ENCODE measurements around the gene LYSMD2. TPM values are rescaled to one million over a fixed set of nuclear protein-coding genes. Genes with fewer than 3 reads are reported as not detected.

The LYSMD2 gene
- polyA plus RNA-seq, 1 of the 3 experiments (the other 2 are of a cell fraction), result 10.3 TPM

DNA sequence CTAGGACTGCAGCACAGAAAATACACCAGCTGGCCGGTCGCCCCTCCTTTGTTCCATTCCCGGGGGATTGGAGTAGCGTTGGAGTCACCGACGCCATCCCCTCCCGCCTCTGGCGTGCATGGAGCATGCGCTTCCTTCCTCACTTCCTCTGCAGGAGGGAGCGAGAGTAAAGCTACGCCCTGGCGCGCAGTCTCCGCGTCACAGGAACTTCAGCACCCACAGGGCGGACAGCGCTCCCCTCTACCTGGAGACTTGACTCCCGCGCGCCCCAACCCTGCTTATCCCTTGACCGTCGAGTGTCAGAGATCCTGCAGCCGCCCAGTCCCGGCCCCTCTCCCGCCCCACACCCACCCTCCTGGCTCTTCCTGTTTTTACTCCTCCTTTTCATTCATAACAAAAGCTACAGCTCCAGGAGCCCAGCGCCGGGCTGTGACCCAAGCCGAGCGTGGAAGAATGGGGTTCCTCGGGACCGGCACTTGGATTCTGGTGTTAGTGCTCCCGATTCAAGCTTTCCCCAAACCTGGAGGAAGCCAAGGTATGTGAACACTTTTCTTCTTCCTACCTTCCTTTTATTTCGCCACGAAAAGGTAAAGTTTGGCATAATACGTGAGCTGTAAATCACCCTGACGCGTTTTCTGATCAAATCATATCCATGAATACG is 56.0 kb downstream of the LYSMD2 start, which contains the start of gene SCG3:
Gene SCG3, plus strand, starts transcription at position 201 of the 661 bp plus-strand sequence. Its CDS starts 253 bp downstream, at position 454.
- peak within 1 kb of the TSS; percentile 73 for H3K4me2 ChIP-seq
- no peak within 1 kb of the TSS for H3K9ac ChIP-seq
- peak within 1 kb of the TSS; percentile 83 for H2AFZ ChIP-seq (ENCODE audit: low read depth)
- 11% methylated on average over 29 of the region's 38 CpGs for WGBS (ENCODE audit: low lambda C conversion rate)
- peak within 1 kb of the TSS in 1 of 2 experiments; percentile 64; a peak in 2 of 4 replicates for H3K27ac ChIP-seq (ENCODE audit: low read depth in 2 of 2, low read length in 1 of 2)
- H3K4me3 ChIP-seq (ENCODE audit: low read depth in 2 of 2, low read length in 1 of 2), result peak within 1 kb of the TSS; percentile 31 to 48; a peak in 3 of 4 replicates
- ChIA-PET POLR2A (interaction anchor here (0.8 to 1.6 kb wide), 11 partner anchors 10 to 95 kb away, joined by 3 to 5 read pairs (median 4); partner anchors contain the start of genes DMXL2 and LYSMD2), CTCF (interaction anchor here (1.0 to 5.0 kb wide), 10 partner anchors 9 to 95 kb away, joined by 3 to 44 read pairs (median 4); no protein-coding TSS in a partner anchor)
- no peaks in the 10 kb centered on the region for H3K9me3 ChIP-seq
- peaks cover 0 to 5% of the 10 kb centered on the region in 2 experiments; a peak in 2 of 4 replicates for H3K4me1 ChIP-seq (ENCODE audit: control insufficient read depth in 1 of 2, insufficient read depth in 2 of 2, low read depth in 1 of 2, low read length in 1 of 2)
- H4K20me1 ChIP-seq (ENCODE audit: insufficient read depth), result no peaks in the 10 kb centered on the region
- H3K9me2 ChIP-seq, result no peaks in the 10 kb centered on the region
- H3K79me2 ChIP-seq (ENCODE audit: insufficient read depth), result no peaks in the 10 kb centered on the region
- H3F3A ChIP-seq (replicated peaks; ENCODE audit: insufficient read depth), result no peaks in the 10 kb centered on the region
- DNase-seq, result peak; percentile 80
- H3K27me3 ChIP-seq (ENCODE audit: insufficient read depth), result no peaks in the 10 kb centered on the region; the same call in 1 of the 2 replicates
- peaks cover 0 to 6% of the 10 kb centered on the region in 2 experiments for H3K36me3 ChIP-seq (replicated peaks in 1 of 2; ENCODE audit: control insufficient read depth in 1 of 2, insufficient read depth in 2 of 2, low read length in 1 of 2)
- TF ChIP-seq, protein P1, sequence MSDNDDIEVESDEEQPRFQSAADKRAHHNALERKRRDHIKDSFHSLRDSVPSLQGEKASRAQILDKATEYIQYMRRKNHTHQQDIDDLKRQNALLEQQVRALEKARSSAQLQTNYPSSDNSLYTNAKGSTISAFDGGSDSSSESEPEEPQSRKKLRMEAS (IDR thresholded peaks at IDR 0.05; ENCODE audit: low read depth), result no peak; the same call in 1 of the 2 replicates
- no peak for TF ChIP-seq GATA2 (CRISPR knock-in tag; IDR thresholded peaks at IDR 0.05)
- TF ChIP-seq ELF1 (IDR thresholded peaks at IDR 0.05), result no peak
- no peak for TF ChIP-seq FOSL2 (IDR thresholded peaks at IDR 0.05; ENCODE audit: borderline replicate concordance, low read depth)
- no peak for TF ChIP-seq RFX5 (IDR thresholded peaks at IDR 0.05; ENCODE audit: low read length)
- TF ChIP-seq, protein P2, sequence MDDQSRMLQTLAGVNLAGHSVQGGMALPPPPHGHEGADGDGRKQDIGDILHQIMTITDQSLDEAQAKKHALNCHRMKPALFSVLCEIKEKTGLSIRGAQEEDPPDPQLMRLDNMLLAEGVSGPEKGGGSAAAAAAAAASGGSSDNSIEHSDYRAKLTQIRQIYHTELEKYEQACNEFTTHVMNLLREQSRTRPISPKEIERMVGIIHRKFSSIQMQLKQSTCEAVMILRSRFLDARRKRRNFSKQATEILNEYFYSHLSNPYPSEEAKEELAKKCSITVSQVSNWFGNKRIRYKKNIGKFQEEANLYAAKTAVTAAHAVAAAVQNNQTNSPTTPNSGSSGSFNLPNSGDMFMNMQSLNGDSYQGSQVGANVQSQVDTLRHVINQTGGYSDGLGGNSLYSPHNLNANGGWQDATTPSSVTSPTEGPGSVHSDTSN (IDR thresholded peaks at IDR 0.05), result no peak
- TF ChIP-seq CHD2 (IDR thresholded peaks at IDR 0.05; ENCODE audit: low read length, partially characterized antibody), result peak; percentile 53
- TF ChIP-seq MXI1 (IDR thresholded peaks at IDR 0.05; ENCODE audit: low read depth, low read length), result peak; percentile 75; the same call in 1 of the 2 replicates
- no peak for TF ChIP-seq YY1 (IDR thresholded peaks at IDR 0.05; ENCODE audit: low read depth)
- no peak for TF ChIP-seq USF2 (IDR thresholded peaks at IDR 0.05; ENCODE audit: borderline replicate concordance, low read depth, low read length)
- no peak for TF ChIP-seq EP300 (IDR thresholded peaks at IDR 0.05; ENCODE audit: borderline replicate concordance in 1 of 2, low read depth in 1 of 2, low read length in 1 of 2)
- no peak for TF ChIP-seq IRF3 (IDR thresholded peaks at IDR 0.05; ENCODE audit: low read depth, low read length)
- TF ChIP-seq POLR2AphosphoS5 (IDR thresholded peaks at IDR 0.05; ENCODE audit: low read depth, low read length), result no peak
- 0 out of 2 replicates have a peak, but pooled peaks have one; percentile 12 for TF ChIP-seq GABPA (IDR thresholded peaks at IDR 0.05; ENCODE audit: low read depth)
- TF ChIP-seq NRF1 (IDR thresholded peaks at IDR 0.05; ENCODE audit: low read depth, low read length), result peak; percentile 73
- TF ChIP-seq SIN3A (IDR thresholded peaks at IDR 0.05; ENCODE audit: borderline replicate concordance, low read depth, low read length), result 0 out of 2 replicates have a peak, but pooled peaks have one; percentile 50
- TF ChIP-seq TEAD4 (IDR thresholded peaks at IDR 0.05; ENCODE audit: borderline replicate concordance, insufficient read depth), result no peak
- TF ChIP-seq, protein P3, sequence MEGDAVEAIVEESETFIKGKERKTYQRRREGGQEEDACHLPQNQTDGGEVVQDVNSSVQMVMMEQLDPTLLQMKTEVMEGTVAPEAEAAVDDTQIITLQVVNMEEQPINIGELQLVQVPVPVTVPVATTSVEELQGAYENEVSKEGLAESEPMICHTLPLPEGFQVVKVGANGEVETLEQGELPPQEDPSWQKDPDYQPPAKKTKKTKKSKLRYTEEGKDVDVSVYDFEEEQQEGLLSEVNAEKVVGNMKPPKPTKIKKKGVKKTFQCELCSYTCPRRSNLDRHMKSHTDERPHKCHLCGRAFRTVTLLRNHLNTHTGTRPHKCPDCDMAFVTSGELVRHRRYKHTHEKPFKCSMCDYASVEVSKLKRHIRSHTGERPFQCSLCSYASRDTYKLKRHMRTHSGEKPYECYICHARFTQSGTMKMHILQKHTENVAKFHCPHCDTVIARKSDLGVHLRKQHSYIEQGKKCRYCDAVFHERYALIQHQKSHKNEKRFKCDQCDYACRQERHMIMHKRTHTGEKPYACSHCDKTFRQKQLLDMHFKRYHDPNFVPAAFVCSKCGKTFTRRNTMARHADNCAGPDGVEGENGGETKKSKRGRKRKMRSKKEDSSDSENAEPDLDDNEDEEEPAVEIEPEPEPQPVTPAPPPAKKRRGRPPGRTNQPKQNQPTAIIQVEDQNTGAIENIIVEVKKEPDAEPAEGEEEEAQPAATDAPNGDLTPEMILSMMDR (IDR thresholded peaks at IDR 0.05), result no peak
- TF ChIP-seq JUND (IDR thresholded peaks at IDR 0.05), result no peak
- TF ChIP-seq RXRA (IDR thresholded peaks at IDR 0.05; ENCODE audit: borderline replicate concordance, low read depth), result no peak
- peak; percentile 2; the same call in 1 of the 2 replicates for TF ChIP-seq RAD21 (IDR thresholded peaks at IDR 0.05; ENCODE audit: low read length)
- peak; percentile 99 for TF ChIP-seq REST (IDR thresholded peaks at IDR 0.05; ENCODE audit: low read depth, low read length)
